ENCODE results near the gene DNPH1.

Gene DNPH1

GRCh38 chr6:43247114-43247999 is 18.1 kb upstream of the DNPH1 start (continued):
- TF ChIP-seq ZNF362 (tag by site-specific recombination; IDR thresholded peaks at IDR 0.05) (no peak), ZNF121 (tag by site-specific recombination; IDR thresholded peaks at IDR 0.05) (no peak), ZNF211 (tag by site-specific recombination; IDR thresholded peaks at IDR 0.05; ENCODE audit: low read depth) (no peak), GLI2 (tag by site-specific recombination; IDR thresholded peaks at IDR 0.05; ENCODE audit: borderline replicate concordance, low read depth) (no peak), ZNF423 (tag by site-specific recombination; IDR thresholded peaks at IDR 0.05) (no peak), ZNF610 (tag by site-specific recombination; IDR thresholded peaks at IDR 0.05; ENCODE audit: borderline replicate concordance) (no peak), ZSCAN30 (tag by site-specific recombination; IDR thresholded peaks at IDR 0.05) (no peak; the same call in 1 of the 2 replicates), ZNF19 (tag by site-specific recombination; IDR thresholded peaks at IDR 0.05; ENCODE audit: low read depth) (no peak), ZNF354C (tag by site-specific recombination; IDR thresholded peaks at IDR 0.05; ENCODE audit: borderline replicate concordance, low read depth) (no peak), ZNF324 (tag by site-specific recombination; IDR thresholded peaks at IDR 0.05) (peak; percentile 63; the same call in 1 of the 2 replicates), ZNF114 (tag by site-specific recombination; IDR thresholded peaks at IDR 0.05) (no peak), ZNF48 (tag by site-specific recombination; IDR thresholded peaks at IDR 0.05) (no peak), ZNF37A (tag by site-specific recombination; IDR thresholded peaks at IDR 0.05) (no peak), ZNF785 (tag by site-specific recombination; IDR thresholded peaks at IDR 0.05) (0 out of 2 replicates have a peak, but pooled peaks have one; percentile 45), SALL2 (tag by site-specific recombination; IDR thresholded peaks at IDR 0.05; ENCODE audit: borderline replicate concordance) (no peak), ZNF521 (tag by site-specific recombination; IDR thresholded peaks at IDR 0.05) (no peak), ZNF449 (tag by site-specific recombination; IDR thresholded peaks at IDR 0.05) (no peak), ZNF292 (tag by site-specific recombination; IDR thresholded peaks at IDR 0.05; ENCODE audit: borderline replicate concordance, low read depth) (no peak), ZNF214 (tag by site-specific recombination; IDR thresholded peaks at IDR 0.05; ENCODE audit: borderline replicate concordance) (no peak), ZNF138 (tag by site-specific recombination; IDR thresholded peaks at IDR 0.05; ENCODE audit: borderline replicate concordance) (no peak), BCL11A (tag by site-specific recombination; IDR thresholded peaks at IDR 0.05; ENCODE audit: low read depth) (no peak), ZNF514 (tag by site-specific recombination; IDR thresholded peaks at IDR 0.05) (no peak), ZFP41 (tag by site-specific recombination; IDR thresholded peaks at IDR 0.05; ENCODE audit: borderline replicate concordance) (no peak), ZNF16 (tag by site-specific recombination; IDR thresholded peaks at IDR 0.05; ENCODE audit: low read depth) (no peak), ZNF266 (tag by site-specific recombination; IDR thresholded peaks at IDR 0.05; ENCODE audit: low read depth) (no peak), ZNF18 (tag by site-specific recombination; IDR thresholded peaks at IDR 0.05) (no peak), KLF10 (tag by site-specific recombination; IDR thresholded peaks at IDR 0.05) (no peak), AEBP2 (tag by site-specific recombination; IDR thresholded peaks at IDR 0.05; ENCODE audit: borderline replicate concordance) (no peak), ZIC2 (tag by site-specific recombination; IDR thresholded peaks at IDR 0.05) (no peak), ZNF513 (tag by site-specific recombination; IDR thresholded peaks at IDR 0.05) (no peak), SP2 (tag by site-specific recombination; IDR thresholded peaks at IDR 0.05) (peak; percentile 38), ZNF510 (tag by site-specific recombination; IDR thresholded peaks at IDR 0.05; ENCODE audit: insufficient replicate concordance) (no peak), ZNF664 (tag by site-specific recombination; IDR thresholded peaks at IDR 0.05) (no peak)

Measured in HEK293 (cell line).